IgD-negative memory B cell (primary cell): Measurements from ENCODE around the gene TIMM21. TPM values are rescaled to one million over a fixed set of nuclear protein-coding genes. Genes with fewer than 3 reads are reported as not detected.

Experiments
- H3K27ac Mint-ChIP-seq, 3 donors: one replicate each; pipeline ENCODE4 v1.8.0; 2020 to 2022; ENCODE audit warnings: mild to moderate bottlenecking in 3 of 3, mixed read lengths in 3 of 3, moderate library complexity in 1 of 3
- H3K27me3 Mint-ChIP-seq: one replicate; pipeline ENCODE4 v1.8.0; 2021; ENCODE audit warnings: mixed read lengths
- H3K36me3 Mint-ChIP-seq: one replicate; pipeline ENCODE4 v1.8.0; 2020; ENCODE audit warnings: mild to moderate bottlenecking, mixed read lengths
- H3K4me1 Mint-ChIP-seq, 3 donors: one replicate each; pipeline ENCODE4 v1.8.0; 2020 to 2022; ENCODE audit warnings: mixed read lengths in 3 of 3, mild to moderate bottlenecking in 1 of 3
- H3K4me3 Mint-ChIP-seq, 4 donors: one replicate each; pipeline ENCODE4 v1.8.0; 2020 to 2022; ENCODE audit warnings: mild to moderate bottlenecking in 4 of 4, mixed read lengths in 4 of 4, moderate library complexity in 3 of 4
- H3K9me3 Mint-ChIP-seq, 3 donors: one replicate each; pipeline ENCODE4 v1.8.0; 2020 to 2021; ENCODE audit warnings: mixed read lengths in 3 of 3, mild to moderate bottlenecking in 1 of 3
- polyA plus RNA-seq: library from polyadenylated mRNA; unstranded; fragments of 300-500 nt; fragmentation: Illumina TruSeq; gene quantifications from one replicate; pipeline ENCODE4 v1.2.3, GENCODE V29; 2021

The TIMM21 gene
- polyA plus RNA-seq, 1 donor from 2014 or later: 17.6 TPM

DNA sequence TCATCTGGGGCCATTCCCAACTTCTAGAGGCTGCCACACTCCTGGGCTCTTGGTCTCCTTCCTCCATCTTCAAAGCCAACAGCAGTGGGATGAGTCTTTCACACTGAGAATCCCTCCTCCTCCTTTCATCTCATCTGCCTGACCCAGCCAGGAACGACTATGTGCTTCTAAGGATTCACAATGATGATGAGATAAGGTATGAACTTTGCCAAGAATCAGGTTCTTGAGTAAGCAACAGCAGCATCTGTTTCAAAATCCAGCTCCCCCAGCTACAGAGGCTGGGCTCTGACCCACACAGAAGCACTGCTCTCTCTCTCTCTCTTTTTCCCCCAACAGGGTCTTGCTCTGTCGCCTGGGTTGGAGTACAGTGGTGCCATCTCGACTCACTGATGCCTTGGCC is 46.4 kb downstream of the TIMM21 start:
- no peaks in the 10 kb centered on the region for H3K9me3 Mint-ChIP-seq
- H3K27ac Mint-ChIP-seq: no peak overlapping the region
- H3K4me1 Mint-ChIP-seq: peaks cover 0 to 13% (median 3%) of the 10 kb centered on the region in 3 donors
- H3K4me3 Mint-ChIP-seq: no peak overlapping the region
- H3K36me3 Mint-ChIP-seq: no peaks in the 10 kb centered on the region
- H3K27me3 Mint-ChIP-seq: peaks cover 3% of the 10 kb centered on the region

DNA sequence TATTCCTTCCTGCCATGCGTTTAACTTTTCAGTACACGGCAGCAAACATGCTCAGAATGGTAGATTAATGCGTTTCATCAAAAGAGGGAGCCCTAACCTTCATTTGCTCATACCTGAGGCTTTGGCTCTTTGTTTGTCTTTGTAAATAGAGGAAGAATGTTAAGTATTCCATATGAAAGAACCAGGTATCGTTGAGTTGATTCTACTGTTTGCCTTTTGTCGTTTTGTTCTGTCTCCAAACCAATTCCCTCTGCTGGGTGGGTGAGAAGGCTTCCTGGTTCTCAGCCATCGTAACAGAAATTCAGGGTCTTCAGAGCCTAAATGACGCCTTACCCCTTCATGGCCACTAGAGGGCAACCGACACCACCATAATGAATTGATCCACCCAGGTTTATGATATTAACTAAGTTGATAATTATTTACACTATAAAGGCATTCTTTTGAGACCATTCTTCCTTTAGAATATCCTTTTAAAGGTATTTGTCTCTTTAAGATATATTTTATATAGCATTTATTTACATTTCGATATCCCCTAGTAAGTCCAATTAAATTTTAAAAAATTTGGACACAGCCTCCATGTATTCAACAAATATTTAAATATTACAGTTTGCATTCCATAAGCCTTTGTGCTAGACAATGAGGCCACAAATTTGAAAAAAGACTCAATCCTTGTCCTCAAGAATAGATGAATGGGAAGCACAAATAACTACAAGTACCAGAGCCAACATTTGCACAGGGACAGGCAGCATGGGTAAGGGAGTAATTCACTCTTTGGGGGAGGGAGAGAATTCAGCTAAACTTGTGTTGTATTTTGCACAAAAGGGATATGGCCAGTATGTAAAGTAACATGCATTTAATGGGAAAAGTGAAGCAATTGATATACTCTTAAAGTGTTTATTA is 48.1 kb downstream of the TIMM21 start:
- Mint-ChIP-seq H3K9me3 (no peaks in the 10 kb centered on the region), H3K36me3 (no peaks in the 10 kb centered on the region), H3K4me3 (peak overlapping the region; percentile 0 to 96 (median 83)), H3K27me3 (peaks cover 2% of the 10 kb centered on the region), H3K4me1 (peaks cover 0 to 13% (median 3%) of the 10 kb centered on the region in 3 donors), H3K27ac (peak overlapping the region in 1 of 3 donors; percentile 75)

DNA sequence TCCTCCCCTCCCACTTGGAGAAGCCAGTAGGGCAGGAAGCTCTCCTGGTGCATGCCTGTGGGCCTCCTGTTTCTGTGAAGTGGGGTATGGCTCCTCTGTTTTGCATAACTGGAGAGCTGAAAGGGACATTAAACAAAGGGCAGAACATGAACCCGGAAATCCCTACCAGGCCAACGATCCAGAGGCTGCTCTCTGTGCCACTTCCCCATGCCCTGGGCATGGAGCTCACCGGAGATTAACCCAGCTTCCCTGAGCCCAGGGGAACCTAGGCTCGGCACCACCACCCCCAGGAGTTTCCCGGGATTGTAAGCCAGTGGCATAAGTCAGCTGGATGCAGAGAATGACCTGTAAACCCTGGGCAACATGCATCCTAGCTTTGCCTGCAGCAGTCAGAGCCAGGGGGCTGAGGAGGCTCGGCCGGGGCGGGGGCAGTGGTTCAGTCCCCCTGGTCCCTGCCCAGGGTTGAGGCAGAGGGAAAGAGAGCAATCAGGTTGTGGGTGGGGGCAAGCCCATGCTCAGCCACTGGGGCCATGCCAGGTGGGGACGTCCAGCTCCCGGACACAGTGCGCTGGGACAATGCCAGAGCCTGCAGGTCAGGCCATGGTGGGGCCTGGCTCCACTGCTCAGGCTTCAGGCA is 49.5 kb downstream of the TIMM21 start:
- peaks cover 0 to 13% (median 3%) of the 10 kb centered on the region in 3 donors for H3K4me1 Mint-ChIP-seq
- H3K27ac Mint-ChIP-seq: no peak overlapping the region
- H3K9me3 Mint-ChIP-seq: no peaks in the 10 kb centered on the region
- peaks cover 2% of the 10 kb centered on the region for H3K27me3 Mint-ChIP-seq
- H3K36me3 Mint-ChIP-seq: no peaks in the 10 kb centered on the region
- H3K4me3 Mint-ChIP-seq: no peak overlapping the region

DNA sequence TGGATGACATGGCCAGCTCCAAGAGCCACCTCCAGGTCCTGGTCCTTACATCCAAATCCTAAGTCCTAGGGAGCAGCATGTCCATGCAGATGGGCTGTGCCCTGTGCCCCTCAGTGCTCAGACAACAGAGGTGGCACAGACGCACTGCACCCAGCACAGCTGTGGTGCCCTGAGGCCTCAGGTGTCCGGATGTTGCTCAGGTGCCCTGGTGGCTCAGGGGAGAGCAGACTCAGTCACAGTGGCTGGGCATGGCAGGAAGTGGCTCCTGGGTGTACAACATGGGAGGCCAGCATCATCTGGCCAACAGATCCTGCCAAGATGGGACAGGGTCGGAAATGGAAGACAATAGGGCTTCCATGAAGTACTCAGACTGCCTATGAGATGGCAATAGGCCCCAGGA is 50.1 kb downstream of the TIMM21 start:
- Mint-ChIP-seq H3K4me1 (peaks cover 0 to 13% (median 3%) of the 10 kb centered on the region in 3 donors), H3K4me3 (peak overlapping the region in 1 of 4 donors; percentile 77), H3K27ac (peak overlapping the region in 1 of 3 donors; percentile 73)

DNA sequence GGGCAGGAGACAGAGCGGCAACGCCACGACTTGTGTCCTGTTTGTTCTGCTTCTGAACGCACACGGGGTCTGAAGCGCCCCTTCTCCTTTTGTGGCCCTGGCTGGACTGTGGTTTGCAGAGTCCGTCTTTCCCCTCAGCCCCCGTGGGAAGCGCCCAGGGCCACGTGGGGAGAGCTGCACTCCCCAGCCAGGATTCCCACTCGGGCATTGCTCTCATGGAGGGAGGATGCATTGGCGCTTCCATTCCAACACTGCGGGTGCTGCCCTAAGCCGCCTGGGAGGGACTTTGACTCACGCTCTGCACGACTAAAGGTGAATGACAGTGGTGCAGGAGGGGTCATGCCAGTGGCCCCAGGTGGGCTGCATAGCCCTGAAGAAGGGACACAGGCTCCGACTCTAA is 52.5 kb downstream of the TIMM21 start:
- Mint-ChIP-seq H3K4me3 (no peak overlapping the region), H3K27ac (no peak overlapping the region), H3K4me1 (peaks cover 0 to 15% (median 3%) of the 10 kb centered on the region in 3 donors), H3K36me3 (no peaks in the 10 kb centered on the region), H3K27me3 (peaks cover 1% of the 10 kb centered on the region), H3K9me3 (no peaks in the 10 kb centered on the region)

More for the DNA sequence above, 50.1 kb downstream of the TIMM21 start:
- Mint-ChIP-seq H3K36me3 (no peaks in the 10 kb centered on the region), H3K9me3 (no peaks in the 10 kb centered on the region), H3K27me3 (peaks cover 2% of the 10 kb centered on the region)

DNA sequence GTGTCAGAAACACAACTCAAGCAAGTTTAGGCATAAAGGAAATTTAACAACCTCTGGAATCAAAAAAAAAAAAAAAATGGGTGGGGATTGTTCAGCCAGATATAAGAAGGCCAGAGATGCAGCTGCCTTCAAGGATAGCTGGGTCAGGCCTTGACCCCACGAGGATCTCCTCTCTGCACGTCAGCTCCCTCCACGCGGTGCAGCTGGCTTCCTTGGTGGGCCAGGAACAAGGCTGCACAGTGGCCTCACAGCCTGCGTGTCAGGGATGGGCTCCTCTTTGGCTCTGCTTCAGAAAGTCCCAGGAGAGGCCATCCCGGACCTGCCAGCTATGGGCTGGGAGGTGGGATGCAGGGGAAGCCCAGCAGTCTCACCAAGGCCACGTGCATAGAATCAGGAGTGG is 55.5 kb downstream of the TIMM21 start:
- Mint-ChIP-seq H3K4me1 (peaks cover 0 to 3% (median 0%) of the 10 kb centered on the region in 3 donors), H3K27ac (peak overlapping the region in 2 of 3 donors; percentile 33 to 43), H3K4me3 (no peak overlapping the region), H3K27me3 (no peaks in the 10 kb centered on the region), H3K9me3 (no peaks in the 10 kb centered on the region), H3K36me3 (no peaks in the 10 kb centered on the region)

DNA sequence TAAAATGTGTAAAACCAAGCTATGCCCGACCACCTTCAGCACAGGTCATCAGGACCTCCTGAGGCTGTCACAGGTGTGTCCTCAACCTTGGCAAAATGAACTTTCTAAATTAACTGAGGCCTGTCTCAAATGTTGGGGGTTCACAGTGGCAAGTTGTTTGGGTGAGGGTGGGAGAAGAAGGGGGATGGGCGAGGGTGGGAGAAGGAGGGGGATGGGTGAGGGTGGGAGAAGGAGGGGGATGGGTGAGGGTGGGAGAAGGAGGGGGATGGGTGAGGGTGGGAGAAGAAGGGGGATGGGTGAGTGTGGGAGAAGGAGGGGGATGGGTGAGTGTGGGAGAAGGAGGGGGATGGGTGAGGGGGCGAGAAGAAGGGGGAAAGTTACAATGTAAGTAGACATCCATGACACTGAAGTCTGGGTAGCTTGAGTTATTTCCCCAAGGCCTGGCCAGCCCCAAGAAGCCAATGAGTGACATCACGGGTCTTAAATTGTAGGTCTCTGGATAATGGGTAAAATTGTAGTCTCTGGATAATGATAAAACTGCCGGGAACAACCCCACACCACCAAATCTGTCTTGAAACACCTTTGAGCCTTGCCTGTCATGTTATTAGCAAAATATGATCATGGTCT is 56.3 kb downstream of the TIMM21 start:
- peak overlapping the region in 1 of 4 donors; percentile 82 for H3K4me3 Mint-ChIP-seq
- no peaks in the 10 kb centered on the region for H3K27me3 Mint-ChIP-seq
- H3K4me1 Mint-ChIP-seq: peaks cover 0 to 2% (median 0%) of the 10 kb centered on the region in 3 donors
- H3K27ac Mint-ChIP-seq: peak overlapping the region in 1 of 3 donors; percentile 53
- no peaks in the 10 kb centered on the region for H3K9me3 Mint-ChIP-seq
- H3K36me3 Mint-ChIP-seq: no peaks in the 10 kb centered on the region

Other genes starting within 250 kb of the TIMM21 start
- 0.90 TPM for gene FBXO15, start 689 bp upstream of the TIMM21 start, polyA plus RNA-seq
- 61.4 TPM for gene CYB5A, start 143.4 kb downstream of the TIMM21 start, polyA plus RNA-seq
- not detected for gene C18orf63, start 167.3 kb downstream of the TIMM21 start, polyA plus RNA-seq